HG02884 (cell line): ENCODE measurements around the gene PIP5K1B.
"Not testable (repeated sequence)": the region's sequence is repeated elsewhere in the genome, so short reads cannot be mapped to it uniquely, and the experiment has no call there.

Experiments used
- ATAC-seq: cut with Tn5 transposase; IDR thresholded peaks from one replicate; pipeline ENCODE4 v1.9.1; 2021; ENCODE audit warnings: mild to moderate bottlenecking, moderate library complexity; ENCODE audit not compliant: unreplicated experiment

The PIP5K1B gene

GRCh38 chr9:69049094-69049493, 344.1 kb downstream of the PIP5K1B start:
- ATAC-seq = no peak

GRCh38 chr9:69050936-69051335, 345.9 kb downstream of the PIP5K1B start:
- ATAC-seq = not testable (repeated sequence)

GRCh38 chr9:69054989-69055388, 349.9 kb downstream of the PIP5K1B start:
- no peak for ATAC-seq

GRCh38 chr9:69056191-69056815, 351.3 kb downstream of the PIP5K1B start:
- no peak for ATAC-seq

- no peak for ATAC-seq
Measured at GRCh38 chr9:69058101-69058500, 353.1 kb downstream of the PIP5K1B start.
